EL (cell line): ENCODE results near the gene CYB5R3.
"Not testable (repeated sequence)": the region's sequence is repeated elsewhere in the genome, so short reads cannot be mapped to it uniquely, and the experiment has no call there.

Source experiments
- DNase-seq: peaks from one replicate; pipeline ENCODE4 v3.0.0-alpha.2; 2016

Gene CYB5R3

GRCh38 chr22:42596336-42596735 lies 52.9 kb downstream of the CYB5R3 start:
- no peak for DNase-seq

DNA sequence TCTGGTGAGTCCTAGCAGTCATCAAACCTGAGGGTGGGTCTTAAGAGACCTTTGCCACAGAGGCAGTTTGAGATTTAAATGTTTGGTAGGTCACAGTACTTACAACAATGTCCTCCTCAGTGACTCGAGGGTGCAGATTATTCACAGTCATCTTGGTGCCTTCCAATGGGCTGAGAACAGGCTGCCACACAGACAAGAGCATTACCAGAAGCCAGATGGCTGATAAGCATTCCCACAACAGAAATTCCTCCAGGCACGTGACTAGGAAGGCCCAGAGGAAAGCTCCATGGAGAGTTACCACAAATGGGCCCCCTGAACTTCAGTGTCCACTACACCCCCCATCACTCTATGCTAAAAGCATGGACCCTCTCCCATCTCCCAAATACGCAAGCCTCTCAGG lies 53.8 kb downstream of the CYB5R3 start:
- no peak for DNase-seq

GRCh38 chr22:42591987-42592386 lies 57.2 kb downstream of the CYB5R3 start:
- no peak for DNase-seq

GRCh38 chr22:42587588-42588175 lies 61.5 kb downstream of the CYB5R3 start:
- no peak for DNase-seq

- DNase-seq = no peak
Observed at GRCh38 chr22:42586381-42586780, 62.8 kb downstream of the CYB5R3 start.

- DNase-seq = no peak
Observed at GRCh38 chr22:42585096-42585495, 64.1 kb downstream of the CYB5R3 start.

- no peak for DNase-seq
Observed at GRCh38 chr22:42584364-42584940, 64.7 kb downstream of the CYB5R3 start.

DNA sequence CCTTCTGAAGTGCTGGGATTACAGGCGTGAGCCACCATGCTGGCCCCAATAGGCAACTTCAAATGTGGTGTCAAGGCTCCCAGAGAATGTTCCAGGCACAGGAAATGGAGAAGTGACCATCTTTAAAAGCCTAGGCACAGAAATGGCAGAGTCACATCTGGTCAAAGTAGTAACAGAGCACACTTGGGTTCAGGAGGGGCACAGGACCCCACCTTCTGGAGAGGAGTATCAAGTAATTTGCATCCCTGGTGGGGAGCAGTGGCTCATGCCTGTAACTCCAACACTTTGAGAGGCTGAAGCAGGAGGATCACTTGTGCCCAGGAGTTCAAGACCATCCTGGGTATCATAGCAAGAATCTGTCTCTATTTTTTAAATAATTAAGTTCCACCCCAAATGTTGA lies 66.2 kb downstream of the CYB5R3 start:
- DNase-seq = no peak

- DNase-seq = peak; percentile 74
Observed at GRCh38 chr22:42581762-42582716, 67.2 kb downstream of the CYB5R3 start.

DNA sequence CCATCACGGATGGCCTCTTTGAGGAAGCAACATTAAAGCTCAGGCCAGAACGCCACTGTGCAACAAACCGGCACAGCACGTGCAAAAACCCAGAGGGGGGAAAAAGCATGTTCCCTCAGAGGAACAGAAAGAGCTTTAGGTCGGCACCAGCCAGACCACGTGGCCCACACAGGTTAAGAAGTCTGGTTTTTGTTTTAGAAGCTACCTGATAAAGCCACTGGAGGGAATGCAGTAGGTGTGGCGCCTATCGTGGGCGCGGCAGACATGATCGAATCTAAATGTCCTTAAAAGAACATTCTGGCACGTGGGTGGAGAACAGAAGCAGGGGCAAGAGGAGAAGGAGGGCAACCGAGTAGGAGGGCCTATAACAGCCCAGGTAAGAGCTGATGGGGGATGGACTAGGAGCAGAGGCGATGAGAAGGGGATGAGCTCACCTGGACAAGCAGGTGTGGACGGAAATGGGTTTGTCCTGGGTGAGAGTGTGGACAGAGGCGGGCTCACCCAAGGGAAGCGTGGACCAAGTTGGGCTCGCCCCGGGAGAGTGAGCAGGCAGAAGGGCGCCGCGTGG lies 67.9 kb downstream of the CYB5R3 start:
- not testable (repeated sequence) for DNase-seq

GRCh38 chr22:42580040-42580439 lies 69.2 kb downstream of the CYB5R3 start:
- DNase-seq = not testable (repeated sequence)

- no peak for DNase-seq
Observed at GRCh38 chr22:42577623-42578240, 71.5 kb downstream of the CYB5R3 start.

DNA sequence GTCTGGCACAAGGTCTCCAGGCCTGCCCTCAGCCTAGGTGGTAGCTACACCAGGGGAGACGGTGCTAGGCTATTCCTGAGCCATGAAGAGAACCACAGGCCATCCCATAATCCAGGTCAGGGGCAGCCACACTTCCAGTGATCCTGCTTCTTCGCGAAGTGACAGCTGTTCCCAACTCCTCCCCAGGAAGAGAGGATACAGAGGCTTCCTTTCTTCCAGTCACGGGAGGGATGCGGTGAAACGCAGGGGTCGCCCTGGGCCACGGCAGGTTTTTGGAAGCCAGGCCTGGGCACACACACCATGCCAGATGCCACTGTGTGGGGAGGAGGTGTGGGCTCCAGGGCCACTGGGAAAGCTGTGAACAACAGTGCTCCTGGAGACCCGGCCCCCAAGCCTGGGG lies 72.1 kb downstream of the CYB5R3 start:
- not testable (repeated sequence) for DNase-seq

DNA sequence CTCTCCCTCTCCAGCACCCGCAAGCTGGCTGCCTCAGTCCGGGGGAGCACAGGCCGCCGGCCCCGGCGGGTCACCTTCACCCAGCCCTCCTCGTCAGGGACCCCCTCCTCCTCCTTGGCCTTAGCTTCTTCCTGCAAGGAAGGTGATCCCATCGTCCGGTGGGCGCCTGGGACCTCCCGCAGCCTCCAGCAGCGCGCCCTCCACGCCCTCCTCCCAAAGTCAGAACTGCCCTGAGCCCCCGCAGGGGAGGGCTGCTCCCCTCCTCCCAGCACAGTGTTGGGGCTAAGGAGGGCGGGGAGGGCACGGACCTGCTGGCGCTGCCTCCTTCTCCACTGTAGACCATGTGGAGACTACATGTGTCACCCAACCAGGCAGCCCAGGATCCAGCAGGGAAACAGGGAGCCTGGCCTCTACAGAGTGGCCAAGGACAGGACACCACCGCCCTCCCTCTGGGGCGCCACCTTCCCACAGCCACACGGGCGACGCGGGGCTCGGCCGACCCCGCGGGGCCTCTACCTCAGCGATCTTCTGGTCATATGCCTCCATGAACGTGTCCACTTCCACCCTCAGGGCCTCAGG lies 73.1 kb downstream of the CYB5R3 start:
- DNase-seq = not testable (repeated sequence)

DNA sequence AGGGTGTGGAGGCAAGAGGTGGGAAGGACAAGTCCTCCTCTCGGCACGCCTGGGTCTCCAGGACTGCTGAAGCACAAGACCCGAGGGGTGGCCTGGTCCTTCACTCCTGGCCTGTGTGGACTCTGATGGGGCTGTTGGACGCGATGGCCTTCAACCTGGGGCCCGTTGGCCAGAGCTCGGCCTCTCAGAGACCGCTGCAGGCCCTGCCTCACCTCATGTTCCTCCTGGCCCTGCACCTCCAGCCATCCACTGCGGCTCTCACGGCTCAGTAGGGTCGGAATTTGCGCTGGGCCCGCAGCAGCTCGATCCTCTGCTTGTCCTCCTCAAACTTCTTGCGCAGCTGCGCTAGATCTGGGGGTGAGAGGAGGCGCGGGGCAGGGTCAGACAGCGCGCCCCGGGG lies 74.7 kb downstream of the CYB5R3 start:
- DNase-seq = not testable (repeated sequence)

GRCh38 chr22:42574046-42574445 lies 75.1 kb downstream of the CYB5R3 start:
- DNase-seq = not testable (repeated sequence)

DNA sequence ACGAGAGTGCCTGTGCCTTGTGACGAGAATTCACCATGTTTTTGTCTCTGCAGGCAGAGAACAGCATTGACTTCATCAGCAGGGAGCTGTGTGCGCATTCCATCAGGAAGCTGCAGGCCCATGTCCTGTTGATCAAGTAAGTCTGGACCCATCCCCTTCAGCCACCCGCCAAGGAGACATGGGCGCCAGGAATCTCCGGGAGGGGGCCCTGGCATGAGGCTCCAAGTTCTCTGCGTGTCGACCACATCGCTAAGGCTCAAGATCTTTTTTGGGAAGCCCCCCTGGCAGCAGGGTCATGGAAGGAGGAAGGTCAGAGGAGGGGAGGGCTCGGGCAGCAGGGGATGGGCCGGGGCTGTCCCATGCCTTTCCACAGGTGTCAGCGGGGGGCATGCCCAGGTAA lies 78.1 kb downstream of the CYB5R3 start:
- not testable (repeated sequence) for DNase-seq

DNA sequence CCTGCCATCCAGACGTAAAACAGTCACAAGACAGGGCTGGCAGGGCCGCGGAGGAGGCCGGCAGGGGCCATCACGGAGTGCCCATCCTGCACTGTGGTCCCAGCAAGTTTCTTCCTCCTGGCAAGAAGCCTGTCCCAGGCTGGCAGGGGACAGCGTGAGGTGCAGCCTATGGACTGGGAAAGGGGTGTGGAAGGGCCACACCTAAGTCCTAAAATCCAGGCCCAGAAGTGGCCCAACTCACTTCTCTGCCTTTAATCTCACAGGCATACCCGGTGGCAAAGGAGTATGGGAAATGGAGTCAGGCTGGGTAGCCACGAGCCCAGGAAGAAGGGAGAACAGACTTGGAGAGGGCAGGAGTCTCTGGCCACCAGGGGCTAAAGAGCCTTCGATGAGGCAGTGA lies 78.6 kb downstream of the CYB5R3 start:
- not testable (repeated sequence) for DNase-seq

DNA sequence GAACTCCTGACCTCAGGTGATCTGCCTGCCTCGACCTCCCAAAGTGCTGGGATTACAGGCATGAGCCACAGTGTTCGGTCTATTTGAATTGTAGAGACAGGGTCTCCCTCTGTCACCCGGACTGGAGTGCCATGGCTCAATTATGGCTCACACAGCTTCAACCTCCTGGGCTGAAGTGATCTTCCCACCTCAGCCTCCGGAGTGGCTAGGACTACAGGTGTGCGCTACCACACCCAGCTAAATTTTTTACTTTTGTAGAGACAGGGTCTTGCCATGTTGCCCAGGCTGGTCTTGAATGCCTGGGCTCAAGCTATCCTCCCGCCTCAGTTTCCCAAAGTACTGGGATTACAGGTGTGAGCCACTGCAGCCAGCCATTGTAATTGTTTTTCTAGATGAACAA lies 81.2 kb downstream of the CYB5R3 start:
- not testable (repeated sequence) for DNase-seq
